ENCODE results near the gene ARHGAP15. TPM values are rescaled to one million over a fixed set of nuclear protein-coding genes. Genes with fewer than 3 reads are reported as not detected.
"Not testable (repeated sequence)": the region's sequence is repeated elsewhere in the genome, so short reads cannot be mapped to it uniquely, and the experiment has no call there.

Gene ARHGAP15
- total RNA-seq, 4 donors from 2014 or later, result 1.7 to 16.8 (median 3.7) TPM

DNA sequence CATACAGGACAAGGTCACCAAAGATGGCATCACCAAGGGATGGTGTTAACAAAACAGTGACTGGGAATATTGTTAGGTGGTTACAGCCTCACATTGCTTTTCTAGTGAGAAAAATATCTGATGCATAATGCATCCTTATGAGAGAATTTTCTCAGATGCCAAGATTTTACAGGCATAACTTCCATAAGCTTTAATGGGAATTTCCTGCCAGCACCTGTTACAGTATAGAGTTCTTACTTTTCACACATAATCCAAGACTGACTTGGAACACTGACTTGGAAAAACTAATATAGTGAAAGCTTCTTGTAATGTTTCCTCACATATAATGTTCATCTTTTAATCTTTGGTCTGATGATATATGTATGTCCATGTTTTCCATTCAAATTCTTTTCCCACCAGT lies 402.8 kb downstream of the ARHGAP15 start:
- Histone ChIP-seq H3K27ac (no peak overlapping the region), H3K4me3 (no peak overlapping the region), H3K4me1 (no peaks in the 10 kb centered on the region), H3K36me3 (no peaks in the 10 kb centered on the region), H3K9me3 (no peaks in the 10 kb centered on the region), H3K27me3 (no peaks in the 10 kb centered on the region)
- intact Hi-C loops (cut with DNase I), result no loop called here
- TF ChIP-seq POLR2A (IDR thresholded peaks at IDR 0.05) (no peak), CTCF (IDR thresholded peaks at IDR 0.05) (no peak)
- no peak for DNase-seq

- Histone ChIP-seq H3K27ac (no peak overlapping the region), H3K4me3 (no peak overlapping the region), H3K36me3 (no peaks in the 10 kb centered on the region), H3K9me3 (no peaks in the 10 kb centered on the region), H3K4me1 (no peaks in the 10 kb centered on the region), H3K27me3 (no peaks in the 10 kb centered on the region)
- no peak for TF ChIP-seq POLR2A (IDR thresholded peaks at IDR 0.05)
- no peak for TF ChIP-seq CTCF (IDR thresholded peaks at IDR 0.05)
- intact Hi-C loops (cut with DNase I), result no loop called here
- WGBS, 2 donors, result 68 to 80% methylated on average over 4 of the region's 4 CpGs
- DNase-seq, result no peak
These were observed 404.6 kb downstream of the ARHGAP15 start for GRCh38 chr2:143533846-143534245.

GRCh38 chr2:143535802-143536201 lies 406.6 kb downstream of the ARHGAP15 start:
- Histone ChIP-seq H3K36me3 (no peaks in the 10 kb centered on the region), H3K27ac (no peak overlapping the region), H3K9me3 (no peaks in the 10 kb centered on the region), H3K4me1 (no peaks in the 10 kb centered on the region), H3K4me3 (no peak overlapping the region), H3K27me3 (no peaks in the 10 kb centered on the region)
- DNase-seq, result no peak
- intact Hi-C loops (cut with DNase I), result no loop called here
- TF ChIP-seq POLR2A (IDR thresholded peaks at IDR 0.05) (no peak), CTCF (IDR thresholded peaks at IDR 0.05) (no peak)
- WGBS, 2 donors, result 72 to 76% methylated on average over 2 of the region's 2 CpGs

DNA sequence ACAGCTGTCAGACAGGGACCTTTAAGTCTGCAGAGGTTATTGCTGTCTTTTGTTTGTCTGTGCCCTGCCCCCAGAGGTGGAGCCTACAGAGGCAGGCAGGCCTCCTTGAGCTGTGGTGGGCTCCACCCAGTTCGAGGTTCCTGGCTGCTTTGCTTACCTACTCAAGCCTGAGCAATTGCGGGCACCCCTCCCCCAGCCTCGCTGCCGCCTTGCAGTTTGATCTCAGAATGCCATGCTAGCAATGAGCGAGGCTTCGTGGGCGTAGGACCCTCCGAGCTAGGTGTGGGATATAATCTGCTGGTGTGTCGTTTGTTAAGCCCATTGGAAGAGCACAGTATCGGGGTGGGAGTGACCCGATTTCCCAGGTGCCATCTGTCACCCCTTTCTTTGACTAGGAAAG lies 412.7 kb downstream of the ARHGAP15 start:
- DNase-seq; H3K4me1 ChIP-seq; H3K9me3 ChIP-seq; H3K27me3 ChIP-seq; H3K4me3 ChIP-seq; intact Hi-C loops (cut with DNase I); H3K27ac ChIP-seq; H3K36me3 ChIP-seq: not testable (repeated sequence)
- 71 to 88% methylated on average over 7 to 11 of the region's 11 CpGs for WGBS, 2 donors

GRCh38 chr2:143545059-143545948 lies 416.1 kb downstream of the ARHGAP15 start:
- Histone ChIP-seq H3K36me3 (no peaks in the 10 kb centered on the region), H3K27ac (peak overlapping the region in 1 of 4 donors; percentile 31), H3K4me1 (peaks cover 0 to 8% (median 3%) of the 10 kb centered on the region in 3 donors), H3K9me3 (no peaks in the 10 kb centered on the region), H3K27me3 (no peaks in the 10 kb centered on the region), H3K4me3 (no peak overlapping the region)
- intact Hi-C loops (cut with DNase I), result no loop called here
- 54 to 57% methylated on average over 7 of the region's 7 CpGs for WGBS, 2 donors
- no peak for DNase-seq
- TF ChIP-seq POLR2A (IDR thresholded peaks at IDR 0.05), result no peak
- no peak for TF ChIP-seq CTCF (IDR thresholded peaks at IDR 0.05)

Data from esophagus squamous epithelium (tissue), 5 donors.